ENCODE data around the gene BICC1. TPM values are rescaled to one million over a fixed set of nuclear protein-coding genes. Genes with fewer than 3 reads are reported as not detected.

BICC1 gene
- polyA plus RNA-seq, 3 donors, result 0.02 to 0.24 (median 0.14) TPM

GRCh38 chr10:58464956-58465355, 47.7 kb upstream of the BICC1 start:
- intact Hi-C loops (cut with micrococcal nuclease), result no loop called here
- no peak overlapping the region for H3K27ac Mint-ChIP-seq
- TF ChIP-seq CTCF (IDR thresholded peaks at IDR 0.05), result no peak
- H3K9me3 ChIP-seq (replicated peaks in 1 of 2; ENCODE audit: control insufficient read depth in 1 of 2, insufficient read depth in 1 of 2, low read length in 2 of 2), result no peaks in the 10 kb centered on the region
- no peak overlapping the region for H3K4me2 ChIP-seq (replicated peaks; ENCODE audit: extremely low read depth, low read length, poor library complexity, severe bottlenecking)
- no peak overlapping the region for H3K9ac ChIP-seq (ENCODE audit: insufficient read depth, low read length, poor library complexity, severe bottlenecking)
- DNase-seq, result no peak
- no peaks in the 10 kb centered on the region for H3K36me3 Mint-ChIP-seq
- no peak overlapping the region for H3K4me3 ChIP-seq (replicated peaks in 1 of 3; ENCODE audit: low read depth in 2 of 3, low read length in 3 of 3)
- peaks cover 1 to 6% (median 3%) of the 10 kb centered on the region in 3 donors for H3K27me3 Mint-ChIP-seq (ENCODE audit: low read depth in 3 of 3)
- no peak overlapping the region for H3K27ac ChIP-seq (ENCODE audit: low read depth in 1 of 2, low read length in 2 of 2)
- 100% methylated on average over 2 of the region's 2 CpGs for WGBS (ENCODE audit: insufficient coverage)
- no peaks in the 10 kb centered on the region for H3K4me1 Mint-ChIP-seq
- no peak overlapping the region for H3K4me3 Mint-ChIP-seq
- no peaks in the 10 kb centered on the region for H3K27me3 ChIP-seq (ENCODE audit: control insufficient read depth in 2 of 2, insufficient read depth in 2 of 2, low read length in 2 of 2)
- H3K9me3 Mint-ChIP-seq, result peaks cover 2 to 9% (median 4%) of the 10 kb centered on the region in 7 donors
- H2AFZ ChIP-seq (ENCODE audit: insufficient read depth, low read depth, low read length, poor library complexity, severe bottlenecking), result no peak overlapping the region
- no peaks in the 10 kb centered on the region for H3K79me2 ChIP-seq (ENCODE audit: insufficient read depth, low read length)
- no peaks in the 10 kb centered on the region for H3K4me1 ChIP-seq (ENCODE audit: control insufficient read depth in 1 of 2, insufficient read depth in 2 of 2, low read length in 2 of 2)
- H4K20me1 ChIP-seq (ENCODE audit: insufficient read depth, low read length), result no peaks in the 10 kb centered on the region
- H3K36me3 ChIP-seq (replicated peaks in 1 of 2; ENCODE audit: control insufficient read depth in 1 of 2, insufficient read depth in 2 of 2, low read length in 2 of 2), result no peaks in the 10 kb centered on the region

DNA sequence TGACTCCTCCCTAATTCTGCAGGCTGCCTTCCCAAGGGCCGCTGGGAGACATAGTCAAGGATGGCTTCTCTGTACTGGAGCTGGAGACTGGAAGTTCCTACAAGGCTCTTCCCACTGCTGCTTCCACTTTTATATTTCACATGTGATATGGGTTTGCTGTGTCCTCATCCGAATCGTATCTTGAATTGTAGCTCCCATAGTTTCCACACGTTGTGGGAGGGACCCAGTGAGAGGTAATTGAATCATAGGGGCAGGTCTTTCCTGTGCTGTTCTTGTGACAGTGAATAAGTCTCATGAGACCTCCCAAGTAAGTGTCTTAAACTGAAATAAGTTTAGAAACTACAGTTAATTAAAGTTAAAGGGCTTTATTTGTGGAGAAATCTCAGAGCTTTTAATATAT, 47.0 kb upstream of the BICC1 start:
- Mint-ChIP-seq H3K4me3 (no peak overlapping the region), H3K4me1 (no peaks in the 10 kb centered on the region), H3K36me3 (no peaks in the 10 kb centered on the region), H3K27ac (no peak overlapping the region), H3K9me3 (peaks cover 0 to 9% (median 4%) of the 10 kb centered on the region in 7 donors), H3K27me3 (ENCODE audit: low read depth in 3 of 3) (peaks cover 1 to 8% (median 5%) of the 10 kb centered on the region in 3 donors)
- intact Hi-C loops (cut with micrococcal nuclease), result no loop called here
- WGBS (ENCODE audit: insufficient coverage), result 50% methylated on average over 1 of the region's 4 CpGs
- Histone ChIP-seq H3K9me3 (replicated peaks in 1 of 2; ENCODE audit: control insufficient read depth in 1 of 2, insufficient read depth in 1 of 2, low read length in 2 of 2) (no peaks in the 10 kb centered on the region), H3K4me3 (replicated peaks in 1 of 3; ENCODE audit: low read depth in 2 of 3, low read length in 3 of 3) (no peak overlapping the region), H3K36me3 (replicated peaks in 1 of 2; ENCODE audit: control insufficient read depth in 1 of 2, insufficient read depth in 2 of 2, low read length in 2 of 2) (no peaks in the 10 kb centered on the region), H2AFZ (ENCODE audit: insufficient read depth, low read depth, low read length, poor library complexity, severe bottlenecking) (no peak overlapping the region), H3K9ac (ENCODE audit: insufficient read depth, low read length, poor library complexity, severe bottlenecking) (no peak overlapping the region), H3K27me3 (ENCODE audit: control insufficient read depth in 2 of 2, insufficient read depth in 2 of 2, low read length in 2 of 2) (no peaks in the 10 kb centered on the region), H3K79me2 (ENCODE audit: insufficient read depth, low read length) (no peaks in the 10 kb centered on the region), H3K4me1 (ENCODE audit: control insufficient read depth in 1 of 2, insufficient read depth in 2 of 2, low read length in 2 of 2) (no peaks in the 10 kb centered on the region), H4K20me1 (ENCODE audit: insufficient read depth, low read length) (no peaks in the 10 kb centered on the region), H3K4me2 (replicated peaks; ENCODE audit: extremely low read depth, low read length, poor library complexity, severe bottlenecking) (no peak overlapping the region), H3K27ac (ENCODE audit: low read depth in 1 of 2, low read length in 2 of 2) (no peak overlapping the region)
- no peak for DNase-seq
- TF ChIP-seq CTCF (IDR thresholded peaks at IDR 0.05), result no peak
